Measurements from ENCODE around the gene ARFGAP2.

Gene ARFGAP2

GRCh38 chr11:47166368-47166767 lies 10.3 kb downstream of the ARFGAP2 start:
- no peak for DNase-seq

DNA sequence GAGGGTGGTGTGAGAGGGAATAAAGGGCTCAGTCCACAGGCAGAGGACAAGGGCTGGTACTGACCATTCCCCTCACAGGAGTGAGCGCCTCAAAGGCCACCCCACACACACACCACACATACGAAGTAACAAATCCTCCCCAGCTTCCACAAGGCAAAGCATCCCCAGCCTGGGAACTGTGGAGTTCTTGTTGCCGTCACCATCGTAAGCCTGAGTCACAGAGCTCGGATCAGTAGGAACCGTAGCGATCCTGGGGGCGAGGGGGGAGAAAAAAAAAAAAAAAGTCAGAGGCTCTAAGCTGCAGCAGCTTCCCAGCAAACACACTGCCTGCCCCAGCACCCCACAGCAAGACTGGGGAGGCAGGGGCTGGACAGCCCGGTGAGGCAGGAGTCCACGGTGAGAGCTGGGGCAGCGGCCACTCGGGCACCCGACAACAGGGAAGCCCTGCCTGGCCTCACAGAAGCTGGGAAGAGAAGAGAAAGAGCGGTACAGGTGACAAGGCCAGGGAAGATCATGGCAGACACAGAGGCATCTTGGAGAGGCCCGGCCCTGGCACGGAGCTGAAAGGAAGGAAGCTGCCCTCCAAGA lies 11.3 kb downstream of the ARFGAP2 start:
- DNase-seq = no peak

DNA sequence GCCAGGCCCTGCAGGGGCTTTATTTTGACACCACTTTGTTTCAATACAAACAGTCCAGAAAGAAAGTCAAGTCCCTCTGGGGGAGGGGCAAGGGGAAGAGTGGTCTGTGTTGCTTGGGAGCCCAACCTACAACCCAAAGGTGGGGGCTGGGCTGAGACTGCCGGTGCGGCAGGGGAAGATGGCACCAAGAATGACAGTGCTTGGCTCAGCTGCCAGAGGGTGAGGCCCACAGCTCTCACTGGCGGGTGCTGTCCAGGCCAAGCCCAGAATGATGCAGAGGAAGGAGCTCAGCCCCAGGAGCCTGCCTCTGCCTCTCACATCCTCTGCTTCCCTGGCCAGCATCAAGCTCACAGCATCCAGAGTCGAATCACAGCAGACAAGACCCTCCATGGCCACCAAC lies 12.4 kb downstream of the ARFGAP2 start:
- no peak for DNase-seq

DNA sequence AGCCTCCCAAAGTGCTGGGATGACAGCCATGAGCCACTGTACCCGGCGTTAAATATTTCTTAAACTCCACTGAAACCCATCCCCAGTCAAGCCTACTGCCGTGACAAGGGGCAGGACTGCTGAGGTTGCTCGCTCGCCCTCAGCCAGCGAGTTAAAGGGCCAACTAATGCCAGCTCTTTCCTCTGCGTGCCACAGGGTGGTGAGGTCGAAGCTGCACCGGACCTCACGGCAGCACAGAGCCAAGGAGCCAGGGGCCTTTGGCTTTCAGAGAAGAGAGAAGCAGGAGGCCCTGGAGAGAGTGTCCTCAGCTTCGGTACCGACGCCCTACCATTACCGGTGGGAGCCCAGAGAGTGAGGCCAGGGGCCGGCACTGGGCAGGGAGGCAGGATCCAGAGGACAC lies 12.8 kb downstream of the ARFGAP2 start:
- no peak for DNase-seq

- DNase-seq = no peak
These were observed 13.5 kb downstream of the ARFGAP2 start for GRCh38 chr11:47163193-47163592.

DNA sequence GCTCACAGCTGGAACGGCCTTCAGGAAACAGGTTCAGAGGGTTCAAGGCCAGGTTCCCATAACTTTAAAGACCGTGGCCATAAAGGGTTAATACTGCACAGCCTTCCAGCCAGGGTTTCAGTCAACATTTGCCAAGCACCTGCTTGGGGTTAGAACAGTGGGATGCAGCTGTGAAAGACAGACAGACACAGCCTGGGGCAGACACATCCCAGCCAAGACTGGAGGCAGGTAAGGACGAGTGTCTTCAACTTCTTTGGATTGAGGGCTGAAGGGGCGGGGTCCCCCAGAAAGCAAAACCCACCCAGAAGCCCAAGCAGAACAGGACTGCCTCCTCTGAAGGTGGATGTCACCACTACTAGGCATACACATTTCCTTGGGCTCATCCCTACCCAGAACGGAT lies 14.3 kb downstream of the ARFGAP2 start:
- DNase-seq = no peak

DNA sequence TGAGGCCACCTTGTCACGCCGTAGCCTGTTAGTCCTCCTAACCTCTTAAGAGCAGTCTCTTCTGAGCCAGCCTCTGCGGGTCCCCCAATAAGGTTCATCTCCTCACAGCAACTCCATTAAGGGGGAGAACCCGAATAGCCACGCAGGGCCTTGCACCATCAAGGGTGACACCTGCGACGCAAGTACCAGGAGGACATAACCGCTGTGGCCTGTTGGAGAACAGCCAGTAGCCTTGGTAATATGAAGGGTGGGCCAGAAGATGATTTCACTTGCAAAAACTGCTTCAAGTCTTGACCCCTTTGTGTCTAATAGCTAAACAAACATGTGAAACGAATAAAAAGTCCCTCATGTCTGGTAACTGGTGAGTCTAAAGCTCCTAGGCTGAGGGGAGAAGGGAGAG lies 14.8 kb downstream of the ARFGAP2 start:
- no peak for DNase-seq

DNA sequence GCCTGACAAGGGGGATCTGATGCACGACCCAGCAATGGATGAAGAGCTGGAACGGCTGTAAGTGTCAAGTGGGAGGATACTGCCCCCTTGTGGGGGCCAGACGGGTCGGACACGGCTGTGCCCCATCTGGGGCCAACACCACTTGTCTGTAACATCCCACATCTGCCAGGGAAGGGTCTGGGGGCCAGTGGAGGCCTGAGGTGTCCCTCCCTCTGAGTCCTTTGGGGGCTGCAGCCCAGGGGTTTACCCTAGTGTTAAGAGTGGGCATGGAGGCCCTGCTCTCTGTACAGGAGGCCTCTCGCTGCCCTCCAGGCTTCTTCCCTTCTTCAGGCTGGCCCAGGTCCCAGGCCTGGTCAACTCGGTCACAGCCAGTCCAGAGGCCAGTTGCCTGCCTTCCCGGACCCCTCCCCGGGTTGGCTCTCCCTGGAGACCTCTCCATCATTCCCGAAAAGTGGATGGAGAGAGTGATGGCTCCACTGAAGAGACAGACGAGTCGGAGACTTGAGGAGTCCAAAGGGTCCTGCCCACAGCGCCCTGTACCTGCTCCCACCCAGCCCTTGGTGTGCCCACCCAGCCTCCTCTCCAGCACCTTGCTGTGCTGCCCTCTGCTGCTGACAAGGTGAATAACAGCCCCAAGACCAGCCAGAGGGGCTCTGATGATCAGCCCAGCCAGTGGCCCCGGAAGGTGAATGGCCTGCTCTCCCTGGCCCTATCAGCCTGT lies 15.4 kb downstream of the ARFGAP2 start:
- peak in 3 of 4 experiments; percentile 20 to 43 (median 39) for DNase-seq

- no peak for DNase-seq
These were observed 15.9 kb downstream of the ARFGAP2 start for GRCh38 chr11:47160753-47161133.

DNA sequence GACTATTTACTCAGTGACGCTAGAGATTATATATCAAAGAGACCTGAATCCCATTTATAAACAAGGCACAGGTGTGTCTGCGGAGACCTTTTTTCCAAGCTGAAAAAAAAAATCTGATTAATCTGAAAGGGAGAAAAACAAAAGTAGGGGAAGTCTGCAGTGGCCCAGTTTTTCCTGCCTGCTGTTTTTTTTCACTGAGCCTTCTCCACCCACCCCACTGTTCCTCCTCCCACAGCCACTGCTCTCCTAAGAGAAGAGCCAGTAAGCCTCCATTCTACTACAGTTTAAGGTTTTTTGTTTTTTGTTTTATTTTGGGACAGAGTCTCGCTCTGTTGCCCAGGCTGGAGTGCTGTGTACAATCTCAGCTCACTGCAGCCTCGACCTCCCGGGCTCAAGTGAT lies 18.4 kb downstream of the ARFGAP2 start:
- DNase-seq = no peak

DNA sequence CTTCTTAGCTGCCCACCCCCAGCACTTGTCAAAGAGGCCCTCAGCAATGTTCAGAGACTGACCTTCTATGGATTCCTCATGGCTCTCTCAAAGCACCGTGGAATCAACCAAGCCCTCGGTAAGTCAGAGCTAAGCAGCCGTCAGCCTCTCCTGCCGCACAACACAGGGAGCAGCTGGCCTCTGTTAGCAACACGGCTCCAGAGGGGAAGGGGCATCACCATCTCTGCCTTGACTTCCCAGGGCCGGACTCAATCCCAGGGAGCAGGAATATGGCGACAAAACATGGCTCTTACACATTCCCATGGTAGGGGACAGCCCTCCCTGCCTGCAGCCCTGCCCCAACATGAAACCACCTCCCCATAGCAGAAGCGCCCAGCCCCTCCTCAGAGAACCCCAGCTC lies 18.9 kb downstream of the ARFGAP2 start:
- DNase-seq = no peak

DNA sequence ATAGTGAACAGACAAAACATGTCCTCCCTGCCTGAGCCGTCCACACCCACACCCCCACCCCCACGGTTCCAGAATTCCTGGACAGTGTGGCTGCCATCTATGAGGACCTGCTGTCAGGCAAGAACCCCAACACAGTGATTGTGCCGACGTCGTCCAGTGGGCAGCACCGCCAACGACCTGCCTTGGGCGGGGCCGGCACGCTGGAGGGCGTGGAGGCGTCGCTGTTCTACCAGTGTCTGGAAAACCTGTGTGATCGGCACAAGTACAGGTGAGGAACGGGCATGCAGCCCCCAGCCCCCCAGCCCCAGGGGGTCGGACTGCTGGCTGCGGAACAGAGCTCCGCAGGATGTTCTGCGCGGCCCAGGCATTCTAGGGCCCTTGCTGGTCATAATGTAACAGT lies 19.7 kb downstream of the ARFGAP2 start:
- no peak for DNase-seq

DNA sequence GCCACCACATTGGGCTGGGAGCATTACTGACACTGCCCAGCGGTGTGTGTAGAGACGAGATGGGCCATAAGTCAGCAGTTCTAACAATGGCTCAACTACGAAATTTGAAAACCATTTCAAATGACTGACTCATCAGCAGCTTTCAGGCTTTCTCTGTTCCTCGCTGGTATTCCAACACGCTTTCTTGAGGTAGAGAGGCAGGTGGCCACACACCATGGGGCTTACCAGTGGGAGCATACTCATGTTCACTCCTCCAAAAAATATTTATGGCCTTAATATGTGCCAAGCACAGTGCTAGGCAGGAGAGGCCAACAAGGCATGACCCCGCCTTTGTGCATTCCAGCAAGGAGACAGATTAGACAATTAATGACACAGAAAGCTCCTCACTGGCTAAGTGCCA lies 20.3 kb downstream of the ARFGAP2 start:
- DNase-seq = no peak

GRCh38 chr11:47155879-47156278 lies 20.8 kb downstream of the ARFGAP2 start:
- no peak for DNase-seq

DNA sequence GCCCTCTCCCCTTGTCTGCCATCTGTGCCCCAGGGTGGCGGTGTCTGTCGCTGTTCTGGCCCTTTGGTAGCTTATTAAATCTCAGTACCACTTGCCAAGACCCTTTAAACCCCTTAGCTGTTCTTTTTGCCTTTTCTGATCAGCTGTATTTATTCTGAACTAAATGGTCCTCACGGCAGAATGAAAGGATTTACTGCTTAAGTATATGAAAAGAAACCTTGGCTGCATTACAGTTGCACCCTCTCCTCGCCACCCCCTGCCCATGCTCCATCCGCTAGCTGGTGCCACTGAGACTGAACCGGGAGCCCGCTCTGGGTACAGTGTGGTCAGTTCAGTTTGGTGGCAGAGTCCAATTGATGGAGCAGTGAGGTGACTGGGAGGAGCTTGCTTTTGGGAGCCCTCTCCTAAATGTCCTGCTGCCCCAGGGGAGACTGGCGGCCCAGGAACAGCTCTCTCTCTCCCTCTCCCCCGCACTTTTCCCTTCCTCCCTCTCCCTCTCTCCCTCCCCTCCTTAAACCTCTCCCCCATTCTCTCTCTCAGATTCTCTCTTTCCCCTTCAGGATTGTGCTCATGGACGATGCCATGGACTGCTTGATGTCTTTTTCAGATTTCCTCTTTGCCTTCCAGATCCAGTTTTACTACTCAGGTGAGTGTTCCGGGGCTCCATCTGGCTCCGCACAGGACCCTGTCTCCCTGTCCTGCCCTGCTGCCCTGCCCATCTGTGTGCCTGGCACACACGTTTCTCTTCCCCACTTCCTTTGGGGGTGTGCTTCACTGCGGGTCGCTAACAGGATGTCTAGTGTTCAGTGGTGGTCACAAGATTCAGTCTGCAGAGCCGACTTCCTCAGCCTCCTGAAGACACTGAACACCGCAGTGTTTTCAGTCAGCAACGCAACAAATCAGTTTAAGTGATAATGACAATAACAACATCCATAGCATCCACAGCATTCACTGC lies 21.8 kb downstream of the ARFGAP2 start:
- peak in 1 of 4 experiments; percentile 14 for DNase-seq

DNA sequence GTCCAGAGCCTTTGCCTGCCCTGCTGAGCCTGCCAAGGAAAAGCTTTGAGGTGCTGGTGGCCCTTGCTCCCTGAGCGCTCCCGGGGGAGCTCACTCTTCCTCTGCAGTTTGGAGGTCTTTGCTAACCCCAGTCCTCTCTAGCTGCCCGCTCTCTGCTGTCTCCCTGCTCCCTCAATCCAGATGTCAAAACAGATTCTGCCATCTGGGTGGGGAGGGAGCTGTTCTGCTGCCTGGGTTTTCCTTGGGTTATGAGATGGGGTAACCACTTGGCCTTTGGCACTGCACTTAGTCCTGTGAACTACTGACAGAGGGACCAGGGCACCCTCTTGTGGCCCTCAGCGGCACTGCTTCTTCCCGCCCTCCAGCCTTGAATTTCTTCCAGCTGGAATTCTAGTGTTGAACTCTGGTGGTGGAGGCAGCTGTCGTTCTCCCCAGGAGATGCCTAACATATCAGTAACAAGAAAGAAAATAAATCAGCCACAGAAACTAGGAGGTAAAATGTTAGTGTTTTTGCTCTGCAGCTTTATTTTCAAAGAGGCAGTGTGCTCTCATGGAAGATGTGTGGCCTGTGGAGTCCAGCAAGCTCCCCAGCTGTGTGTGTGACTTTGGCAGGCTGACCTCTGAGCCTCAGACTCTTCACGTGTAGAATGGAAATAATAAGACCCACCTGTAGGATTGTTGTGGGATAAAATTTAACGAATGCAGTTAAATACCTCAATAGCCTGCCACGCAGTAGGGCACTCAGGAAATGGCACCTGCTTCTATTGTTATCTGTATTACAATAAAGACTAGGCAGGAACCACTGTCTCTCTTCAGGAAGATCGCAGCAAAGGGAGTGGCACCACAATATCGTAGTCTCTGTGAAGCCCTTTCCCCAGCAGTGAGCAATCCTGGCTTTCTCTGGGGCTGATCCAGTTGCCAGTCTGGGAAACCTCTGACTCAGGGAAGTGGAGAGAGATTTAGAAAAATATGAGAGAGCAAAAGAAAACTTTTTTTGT lies 23.4 kb downstream of the ARFGAP2 start:
- peak in 2 of 4 experiments; percentile 26 to 27 for DNase-seq

DNA sequence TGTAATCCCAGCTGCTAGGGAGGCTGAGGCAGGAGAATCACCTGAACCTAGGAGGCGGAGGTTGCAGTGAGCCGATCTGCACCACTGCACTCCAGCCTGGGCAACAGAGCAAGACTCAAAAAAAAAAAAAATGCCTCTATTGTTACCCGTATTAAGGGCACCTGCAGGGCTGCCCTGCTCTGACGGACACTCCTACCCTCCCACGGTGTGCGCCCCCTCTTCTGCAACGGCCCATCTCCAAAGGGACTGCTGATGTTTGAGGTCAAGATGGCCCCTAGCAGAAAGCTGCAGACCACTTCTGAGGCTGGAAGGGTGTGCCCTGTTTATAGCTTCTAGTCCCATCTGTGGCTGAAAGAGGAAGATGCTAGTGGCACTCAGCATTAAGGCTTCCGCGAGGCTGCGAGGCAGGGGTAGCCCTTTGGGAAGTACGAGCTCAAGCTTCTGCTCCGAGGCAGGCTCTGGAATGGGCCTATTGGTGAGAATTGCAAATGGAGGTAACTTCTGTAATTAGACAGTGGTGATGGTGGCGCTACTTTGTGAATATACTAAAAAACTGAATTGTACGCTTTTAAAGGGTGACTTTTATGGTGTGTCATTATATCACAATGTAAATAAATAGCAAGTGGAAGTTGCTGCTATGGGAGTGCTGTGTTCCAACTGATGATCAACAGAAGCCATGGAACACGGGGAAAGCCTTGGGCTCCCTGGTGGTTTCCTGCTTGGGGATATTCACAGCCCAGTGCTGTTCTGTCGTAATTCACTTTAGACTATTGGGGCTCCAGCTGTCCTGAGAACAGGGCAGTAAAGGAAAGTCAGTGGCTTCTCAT lies 24.3 kb downstream of the ARFGAP2 start:
- no peak for DNase-seq

- DNase-seq = no peak
These were observed 26.9 kb downstream of the ARFGAP2 start for GRCh38 chr11:47149782-47150181.

DNA sequence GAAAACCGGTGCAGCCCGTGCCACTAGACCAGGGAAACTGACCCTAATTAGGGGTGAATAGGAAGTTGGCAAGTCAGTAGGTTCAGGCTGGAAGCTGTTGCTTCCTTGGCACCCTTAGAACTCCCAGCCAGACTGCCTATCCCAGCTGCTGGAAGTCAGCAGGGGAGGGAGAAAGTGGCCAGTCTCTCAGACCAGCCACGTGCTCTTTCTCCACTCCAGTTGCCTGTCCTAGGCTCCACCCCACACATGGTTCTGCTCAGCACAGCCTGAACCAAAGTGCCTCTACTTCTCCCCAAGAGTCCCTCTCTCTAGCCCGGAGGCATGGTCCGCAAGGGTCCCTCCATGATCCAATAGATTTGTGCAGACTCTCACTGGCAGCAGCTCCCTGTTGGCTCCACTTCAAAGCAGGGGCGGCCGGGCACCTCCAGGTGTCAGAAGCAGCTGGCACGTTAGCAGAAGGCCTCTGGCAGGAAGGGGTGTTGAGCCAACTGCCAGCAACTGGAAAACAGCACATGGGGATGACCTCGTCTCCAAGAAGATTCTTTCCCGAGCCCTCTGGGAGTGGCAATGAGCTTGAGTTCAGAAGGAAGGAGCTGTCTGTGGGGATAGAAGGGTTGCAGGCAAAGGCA lies 27.7 kb downstream of the ARFGAP2 start:
- no peak for DNase-seq

DNA sequence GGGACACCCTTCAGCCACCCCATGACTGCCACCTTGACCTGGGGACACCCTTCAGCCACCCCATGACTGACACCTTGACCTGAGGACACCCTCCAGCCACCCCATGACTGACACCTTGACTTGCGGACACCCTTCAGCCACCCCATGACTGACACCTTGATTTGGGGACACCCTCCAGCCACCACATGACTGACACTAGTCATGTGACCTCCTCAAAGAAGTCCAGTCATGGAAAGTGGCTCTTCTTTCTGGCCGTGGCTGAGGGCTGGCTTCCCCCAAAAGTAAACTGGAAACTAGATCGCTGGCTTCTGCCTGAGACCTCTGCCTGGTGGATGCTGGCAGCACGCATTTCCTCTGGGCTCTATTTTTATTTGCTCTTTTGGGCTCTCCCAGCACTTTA lies 28.4 kb downstream of the ARFGAP2 start:
- no peak for DNase-seq

GRCh38 chr11:47147681-47148080 lies 29.0 kb downstream of the ARFGAP2 start:
- no peak for DNase-seq
